CD1c-positive myeloid dendritic cell (primary cell): ENCODE results near the gene CD7.

ENCODE experiments used
- DNase-seq: peaks from one replicate; pipeline ENCODE4 v3.0.0-alpha.2; 2016; ENCODE audit errors: extremely low spot score

The CD7 gene

GRCh38 chr17:82314727-82315605 is 2.4 kb downstream of the CD7 start:
- DNase-seq = peak; percentile 52

- DNase-seq = no peak
Observed at GRCh38 chr17:82314012-82314726, 3.2 kb downstream of the CD7 start.

GRCh38 chr17:82313195-82314011 is 4.0 kb downstream of the CD7 start:
- DNase-seq = no peak

DNA sequence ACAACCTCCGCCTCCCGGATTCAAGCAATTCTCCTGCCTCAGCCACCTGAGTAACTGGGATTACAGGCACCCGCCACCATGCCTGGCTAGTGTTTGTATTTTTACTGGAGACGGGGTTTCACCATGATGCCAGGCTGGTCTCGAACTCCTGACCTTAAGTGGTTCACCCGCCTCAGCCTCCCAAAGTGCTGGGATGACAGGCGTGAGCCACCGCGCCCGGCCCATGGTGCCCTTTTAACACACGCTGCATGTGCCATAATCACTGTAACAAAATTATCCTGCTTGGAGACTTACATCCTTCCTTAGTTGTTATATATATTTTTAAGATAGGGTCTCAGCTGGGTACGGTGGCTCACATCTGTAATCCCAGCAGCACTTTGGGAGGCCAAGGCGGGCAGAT is 5.4 kb downstream of the CD7 start:
- no peak for DNase-seq

GRCh38 chr17:82310877-82311276 is 6.5 kb downstream of the CD7 start:
- no peak for DNase-seq

GRCh38 chr17:82309656-82310570 is 7.5 kb downstream of the CD7 start:
- no peak for DNase-seq

DNA sequence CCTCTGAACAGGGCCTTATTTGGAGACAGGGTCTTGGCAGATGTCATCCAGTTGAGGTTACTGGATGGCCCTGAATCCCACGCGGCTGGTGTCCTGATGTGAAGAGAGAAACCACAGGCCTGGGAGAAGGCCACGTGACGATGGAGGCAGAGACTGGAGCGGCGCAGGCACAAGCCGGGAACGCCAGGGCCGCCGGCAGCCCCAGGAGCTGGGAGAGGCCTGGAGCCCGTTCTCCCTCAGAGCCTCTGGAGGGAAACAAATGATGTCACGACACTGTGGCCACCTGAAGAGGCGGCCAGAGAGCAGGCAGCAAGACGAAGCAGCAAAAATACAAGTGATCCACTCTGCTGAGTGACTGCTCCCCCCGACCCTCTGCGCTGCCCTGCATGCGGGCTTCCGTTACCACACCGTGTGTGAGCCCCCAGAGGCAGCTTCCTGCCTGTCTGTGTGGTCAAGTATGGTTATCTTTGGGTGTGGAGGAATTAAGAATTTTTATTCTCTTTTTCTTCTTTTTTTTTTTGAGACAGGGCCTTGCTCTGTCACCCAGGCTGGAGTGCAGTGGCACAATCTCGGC is 11.6 kb downstream of the CD7 start:
- no peak for DNase-seq

GRCh38 chr17:82304826-82305726 is 12.3 kb downstream of the CD7 start:
- no peak for DNase-seq

GRCh38 chr17:82303944-82304808 is 13.2 kb downstream of the CD7 start:
- no peak for DNase-seq

DNA sequence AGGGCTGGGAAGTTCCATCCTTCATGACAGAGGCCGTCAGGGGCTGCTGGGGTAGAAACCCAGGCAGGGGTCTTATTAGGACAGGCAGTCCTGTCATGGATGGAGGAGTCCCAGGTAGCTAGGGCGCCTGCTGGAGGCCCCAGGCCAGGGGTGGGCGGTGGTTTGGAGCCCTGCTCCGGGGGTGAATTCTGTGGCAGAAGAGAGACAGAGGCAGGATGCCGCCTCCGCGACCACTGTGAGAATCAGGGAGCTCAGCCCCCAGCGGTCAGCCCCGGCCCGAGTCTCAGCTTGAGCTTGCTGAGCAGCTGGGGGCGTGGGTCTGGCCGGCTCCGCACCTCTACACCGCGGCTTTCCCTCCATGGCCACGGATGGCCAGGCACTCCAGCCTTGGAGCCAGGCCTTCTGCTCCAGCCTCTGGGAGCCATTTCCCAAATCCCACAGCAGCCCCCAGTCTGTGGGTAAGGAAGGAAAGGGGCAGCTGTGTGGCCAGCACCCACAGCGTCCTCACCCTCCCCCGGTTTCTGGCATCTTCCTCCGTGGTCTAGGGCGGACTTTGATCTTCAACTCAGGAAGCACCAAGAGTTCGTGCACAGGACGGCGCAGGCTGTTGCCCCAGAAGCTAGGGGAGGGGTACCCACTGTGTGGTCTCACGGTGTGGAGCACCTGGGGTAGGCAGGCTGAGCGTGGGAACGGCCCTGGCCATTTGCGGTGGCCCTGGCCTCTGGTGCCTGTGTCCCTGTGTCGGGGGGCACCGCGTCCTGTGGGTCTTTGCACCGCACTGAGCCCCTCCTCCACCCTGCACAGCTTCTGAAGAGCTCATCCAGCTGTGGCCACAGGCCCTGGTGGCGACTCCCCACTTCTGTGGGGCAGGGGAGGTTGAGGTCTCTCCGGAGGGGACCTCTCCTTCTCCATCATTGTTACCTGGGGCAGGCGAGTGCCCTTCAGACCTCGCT is 14.1 kb downstream of the CD7 start:
- no peak for DNase-seq

- no peak for DNase-seq
Observed at GRCh38 chr17:82302568-82302963, 14.8 kb downstream of the CD7 start.

DNA sequence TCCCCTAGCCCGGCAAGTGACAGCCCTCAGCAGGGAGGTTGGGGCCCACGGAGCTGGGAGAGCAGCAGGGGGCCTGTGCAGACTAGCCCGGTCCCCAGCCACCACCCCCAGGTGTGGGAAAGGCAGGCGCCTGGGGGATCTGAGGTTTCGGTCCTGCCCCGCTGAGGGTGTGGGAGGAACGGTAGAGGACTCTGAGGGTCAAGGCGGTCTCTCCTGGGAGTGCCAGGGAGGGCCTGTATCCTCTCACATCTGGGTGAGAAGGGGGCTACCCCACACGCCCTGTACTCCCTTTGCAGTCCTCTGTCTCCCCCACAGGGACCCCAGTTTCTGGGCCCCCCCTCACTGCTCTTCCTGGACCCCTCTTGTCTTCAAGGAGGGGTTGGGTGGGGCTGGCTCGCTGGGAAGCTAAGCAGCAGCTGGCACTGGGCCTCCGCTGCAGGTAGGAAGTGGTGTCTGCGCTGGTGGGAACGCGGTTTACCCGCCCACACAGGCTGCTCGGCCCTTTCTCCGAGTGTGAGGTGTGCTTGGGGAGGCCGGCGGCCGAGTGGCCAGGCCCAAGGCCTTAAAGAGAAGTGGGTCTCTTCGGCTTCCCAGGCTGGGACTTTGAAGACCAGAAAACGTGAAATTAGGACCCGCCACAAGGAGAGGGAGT is 15.4 kb downstream of the CD7 start:
- DNase-seq = peak; percentile 52

DNA sequence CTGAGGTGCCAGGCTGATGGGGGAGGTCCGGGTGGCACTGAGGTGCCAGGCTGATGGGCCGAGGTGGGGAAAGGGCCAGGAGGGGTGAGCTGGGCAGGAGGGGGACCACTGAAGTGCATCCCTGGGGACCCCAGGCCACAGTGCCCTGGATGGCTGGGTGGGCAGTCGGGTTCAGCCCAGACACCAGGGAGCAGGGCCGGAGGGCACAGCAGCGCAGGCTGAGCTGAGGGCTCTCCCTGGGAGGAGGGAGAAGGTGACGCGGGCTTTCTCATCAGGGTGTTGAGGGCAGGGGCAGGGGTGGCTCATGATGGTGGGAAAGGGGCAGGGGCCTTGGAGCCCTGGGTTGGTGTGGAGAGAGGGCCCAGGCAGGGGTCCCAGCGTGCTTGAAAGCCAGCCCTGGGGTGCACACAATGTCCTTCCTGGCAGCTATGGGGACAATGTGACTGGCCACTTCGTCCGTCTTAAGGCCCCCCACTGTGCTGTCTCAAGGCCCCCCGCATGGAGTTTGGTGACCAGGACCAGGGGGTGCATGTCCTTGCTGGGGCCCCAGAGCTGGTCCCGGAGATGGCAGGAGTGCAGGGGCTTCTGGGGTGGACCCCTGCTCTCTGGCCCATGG is 16.0 kb downstream of the CD7 start:
- no peak for DNase-seq

DNA sequence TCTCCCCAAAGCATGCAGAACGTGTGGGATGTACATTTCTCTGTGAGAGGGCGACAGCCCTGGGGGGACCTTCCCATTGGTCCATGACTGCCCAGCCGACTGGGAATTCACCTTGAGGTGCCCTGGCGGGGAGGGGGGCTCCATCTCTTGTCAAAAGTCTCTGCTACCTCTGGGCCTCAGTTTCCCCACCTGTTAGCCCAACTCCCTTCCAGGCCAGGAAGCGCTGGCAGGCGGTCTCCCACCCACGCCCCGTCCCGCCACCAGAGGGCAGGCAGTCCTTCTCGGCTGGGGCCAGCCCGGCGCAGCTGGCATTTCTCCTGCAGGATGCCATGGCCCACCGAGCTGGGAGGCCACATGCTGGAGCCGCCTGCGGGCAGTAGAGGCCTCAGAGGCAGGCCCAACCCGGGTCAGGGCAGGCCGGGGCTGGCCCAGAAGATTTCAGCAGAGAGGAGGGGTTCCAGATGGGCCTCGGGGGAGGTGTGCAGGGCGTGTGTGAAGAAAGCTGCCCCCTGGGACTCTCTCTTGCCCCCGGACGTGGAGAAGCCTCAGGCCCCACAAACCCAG is 16.6 kb downstream of the CD7 start:
- DNase-seq = peak; percentile 68

GRCh38 chr17:82300228-82300627 is 17.2 kb downstream of the CD7 start:
- no peak for DNase-seq

GRCh38 chr17:82299452-82299851 is 18.0 kb downstream of the CD7 start:
- DNase-seq = no peak
